ENCODE measurements around the gene GGA3.
"Not testable (repeated sequence)": the region's sequence is repeated elsewhere in the genome, so short reads cannot be mapped to it uniquely, and the experiment has no call there.

GGA3 gene

DNA sequence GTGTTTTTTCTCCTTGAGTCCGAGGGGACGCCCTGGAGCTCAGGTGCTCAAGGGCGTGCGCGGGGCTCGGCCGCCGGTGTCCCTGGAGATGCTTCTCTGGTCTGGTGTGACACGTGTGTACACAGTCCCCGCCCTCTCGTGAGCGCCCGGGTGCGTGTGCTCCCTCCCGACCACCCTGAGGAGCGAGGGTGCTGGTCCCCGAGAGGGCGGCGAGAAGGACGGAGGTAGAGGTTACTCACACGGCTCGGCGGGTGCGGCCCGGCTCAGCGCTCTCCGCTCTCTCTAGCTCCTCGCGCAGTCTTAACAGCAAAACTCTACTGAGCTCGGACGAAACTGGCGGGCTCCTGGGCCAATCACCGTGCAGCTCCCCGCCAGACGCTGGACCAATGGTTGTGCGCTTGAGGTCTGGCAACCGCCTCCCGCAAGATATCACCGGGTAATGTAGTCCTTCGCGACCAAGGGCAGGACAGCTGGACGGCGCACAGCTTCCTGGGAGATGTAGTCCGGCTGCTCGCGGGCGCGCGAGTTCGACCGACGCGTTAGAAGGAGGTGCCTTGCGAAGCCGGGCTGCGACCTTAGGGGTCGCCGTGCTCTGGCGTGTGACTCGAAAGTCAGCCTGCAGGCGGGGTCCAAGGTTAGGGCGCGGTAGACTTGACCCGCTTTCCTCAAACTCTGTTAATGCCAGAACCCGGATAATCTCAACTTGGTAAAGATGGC is 27.9 kb upstream of the GGA3 start, which contains the start of gene SLC25A19:
TSS of gene SLC25A19 (minus strand) at position 319 of the 717 bp plus-strand sequence. CDS start 2,669 bp downstream, outside the sequence.
- Histone ChIP-seq H3K9me3 (ENCODE audit: control insufficient read depth, insufficient read depth, low read length) (no peaks in the 10 kb centered on the region), H3K9ac (ENCODE audit: low read depth, low read length) (peak within 1 kb of the TSS; percentile 87), H3K4me1 (ENCODE audit: control insufficient read depth, insufficient read depth, low read length) (no peaks in the 10 kb centered on the region), H3K27me3 (ENCODE audit: control insufficient read depth, insufficient read depth, low read length) (no peaks in the 10 kb centered on the region), H3K36me3 (ENCODE audit: control insufficient read depth, insufficient read depth, low read length) (peaks cover 9% of the 10 kb centered on the region), H3K4me3 (ENCODE audit: low read depth, low read length) (peak within 1 kb of the TSS; percentile 94)

DNA sequence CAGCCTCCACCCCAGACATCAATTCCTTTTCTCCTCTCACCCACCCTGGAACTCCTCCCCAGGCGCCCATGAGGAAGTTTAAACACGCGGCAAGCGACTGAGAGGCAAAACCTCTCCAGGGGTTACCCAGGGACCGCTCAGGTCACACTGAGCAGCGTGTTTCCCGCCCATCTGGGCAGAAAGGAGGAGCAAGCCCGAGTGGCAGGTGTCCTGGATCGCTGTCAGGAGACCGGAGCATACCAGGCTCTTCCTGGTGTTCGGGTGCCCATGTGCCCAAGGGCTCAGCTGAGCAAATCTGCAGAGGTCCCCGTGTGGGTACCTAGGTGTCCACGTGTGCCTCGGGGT is 27.3 kb upstream of the GGA3 start:
- H3K9me3 ChIP-seq (ENCODE audit: control insufficient read depth, insufficient read depth, low read length): no peaks in the 10 kb centered on the region
- peak overlapping the region; percentile 87 for H3K9ac ChIP-seq (ENCODE audit: low read depth, low read length)
- H3K27me3 ChIP-seq (ENCODE audit: control insufficient read depth, insufficient read depth, low read length): no peaks in the 10 kb centered on the region
- peaks cover 9% of the 10 kb centered on the region for H3K36me3 ChIP-seq (ENCODE audit: control insufficient read depth, insufficient read depth, low read length)
- H3K4me3 ChIP-seq (ENCODE audit: low read depth, low read length): peak overlapping the region; percentile 94
- no peaks in the 10 kb centered on the region for H3K4me1 ChIP-seq (ENCODE audit: control insufficient read depth, insufficient read depth, low read length)

DNA sequence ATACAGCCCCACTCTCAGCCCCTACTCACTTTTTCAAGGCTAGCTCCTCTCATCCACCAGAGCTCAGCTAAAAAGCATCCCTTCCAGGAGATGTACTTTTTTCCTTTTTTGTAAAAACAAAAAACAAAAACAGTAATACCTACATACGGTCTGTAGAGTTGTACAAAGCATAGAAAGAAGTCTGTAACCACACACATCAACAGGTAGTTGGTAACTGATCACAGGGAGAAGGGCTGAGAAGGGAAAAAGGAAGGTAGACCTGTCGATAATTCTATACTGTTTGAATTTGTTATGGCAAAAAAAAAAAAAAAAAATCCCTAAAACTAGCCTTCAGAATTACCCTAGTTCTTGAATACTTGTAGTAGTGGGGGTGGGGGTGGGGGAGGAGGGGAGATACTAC is 27.0 kb upstream of the GGA3 start:
- H3K4me3 ChIP-seq (ENCODE audit: low read depth, low read length): peak overlapping the region; percentile 94
- no peak overlapping the region for H3K9ac ChIP-seq (ENCODE audit: low read depth, low read length)
- H3K4me1 ChIP-seq (ENCODE audit: control insufficient read depth, insufficient read depth, low read length): no peaks in the 10 kb centered on the region
- H3K9me3 ChIP-seq (ENCODE audit: control insufficient read depth, insufficient read depth, low read length): no peaks in the 10 kb centered on the region
- H3K27me3 ChIP-seq (ENCODE audit: control insufficient read depth, insufficient read depth, low read length): no peaks in the 10 kb centered on the region
- H3K36me3 ChIP-seq (ENCODE audit: control insufficient read depth, insufficient read depth, low read length): peaks cover 9% of the 10 kb centered on the region

DNA sequence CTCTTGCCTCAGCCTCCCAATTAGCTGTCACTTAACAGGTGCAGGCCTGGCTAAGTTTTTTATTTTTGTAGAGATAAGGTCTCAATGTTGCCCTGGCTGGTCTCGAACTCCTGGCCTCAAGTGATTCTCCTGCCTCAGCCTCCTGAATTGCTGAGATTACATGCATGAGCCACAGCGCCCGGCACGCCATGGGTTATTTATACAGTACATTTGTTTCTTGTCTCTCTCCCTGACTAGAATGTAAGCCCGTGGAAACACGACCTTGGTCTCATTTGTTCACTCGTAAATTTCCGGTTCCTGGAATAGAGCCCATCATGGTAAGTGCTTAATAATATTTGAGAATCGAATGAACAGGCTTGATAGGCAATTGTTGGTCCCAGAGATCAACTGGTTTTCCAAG is 25.8 kb upstream of the GGA3 start:
- Histone ChIP-seq H3K27me3 (ENCODE audit: control insufficient read depth, insufficient read depth, low read length) (no peaks in the 10 kb centered on the region), H3K9me3 (ENCODE audit: control insufficient read depth, insufficient read depth, low read length) (no peaks in the 10 kb centered on the region), H3K4me1 (ENCODE audit: control insufficient read depth, insufficient read depth, low read length) (no peaks in the 10 kb centered on the region), H3K36me3 (ENCODE audit: control insufficient read depth, insufficient read depth, low read length) (peaks cover 11% of the 10 kb centered on the region), H3K4me3 (ENCODE audit: low read depth, low read length) (no peak overlapping the region), H3K9ac (ENCODE audit: low read depth, low read length) (no peak overlapping the region)

DNA sequence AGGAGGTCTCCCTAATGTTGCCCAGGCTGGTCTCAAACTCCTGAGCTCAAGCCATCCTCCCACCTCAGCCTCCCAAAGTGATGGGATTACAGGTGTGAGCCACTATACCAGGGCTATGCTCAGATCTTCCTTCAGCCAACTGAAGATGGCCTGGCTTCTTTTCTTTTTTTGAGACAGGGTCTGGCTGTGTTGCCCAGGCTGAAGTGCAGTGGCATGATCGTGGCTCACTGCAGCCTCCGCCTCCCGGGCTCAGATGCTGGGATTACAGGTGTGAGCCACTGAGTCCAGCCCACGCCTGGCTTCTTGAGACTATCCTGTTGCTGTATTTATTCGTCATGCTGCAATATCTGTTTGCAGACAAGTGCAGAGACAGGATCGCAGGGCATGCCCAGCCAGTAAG is 23.7 kb upstream of the GGA3 start:
- no peak overlapping the region for H3K9ac ChIP-seq (ENCODE audit: low read depth, low read length)
- no peak overlapping the region for H3K4me3 ChIP-seq (ENCODE audit: low read depth, low read length)
- H3K9me3 ChIP-seq (ENCODE audit: control insufficient read depth, insufficient read depth, low read length): no peaks in the 10 kb centered on the region
- H3K4me1 ChIP-seq (ENCODE audit: control insufficient read depth, insufficient read depth, low read length): no peaks in the 10 kb centered on the region
- no peaks in the 10 kb centered on the region for H3K27me3 ChIP-seq (ENCODE audit: control insufficient read depth, insufficient read depth, low read length)
- peaks cover 17% of the 10 kb centered on the region for H3K36me3 ChIP-seq (ENCODE audit: control insufficient read depth, insufficient read depth, low read length)

DNA sequence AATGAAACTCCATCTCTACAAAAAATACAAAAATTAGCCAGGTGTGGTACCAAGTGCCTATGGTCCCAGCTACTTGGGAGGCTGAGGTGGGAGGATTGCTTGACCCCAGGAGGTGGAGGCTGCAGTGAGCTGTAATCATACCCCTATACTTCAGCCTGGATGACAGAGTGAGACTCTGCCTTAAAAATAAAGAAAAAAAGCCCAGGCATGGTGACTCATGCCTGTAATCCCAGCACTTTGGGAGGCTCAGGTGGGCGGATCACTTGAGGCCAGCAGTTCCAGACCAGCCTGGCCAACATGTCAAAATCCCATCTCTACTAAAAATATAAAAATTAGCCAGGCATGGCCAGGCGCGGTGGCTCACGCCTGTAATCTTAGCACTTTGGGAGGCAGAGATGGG is 18.8 kb upstream of the GGA3 start:
- H3K4me1 ChIP-seq (ENCODE audit: control insufficient read depth, insufficient read depth, low read length); H3K27me3 ChIP-seq (ENCODE audit: control insufficient read depth, insufficient read depth, low read length); H3K9me3 ChIP-seq (ENCODE audit: control insufficient read depth, insufficient read depth, low read length); H3K4me3 ChIP-seq (ENCODE audit: low read depth, low read length); H3K9ac ChIP-seq (ENCODE audit: low read depth, low read length): not testable (repeated sequence)
- H3K36me3 ChIP-seq (ENCODE audit: control insufficient read depth, insufficient read depth, low read length): peaks cover 18% of the 10 kb centered on the region

DNA sequence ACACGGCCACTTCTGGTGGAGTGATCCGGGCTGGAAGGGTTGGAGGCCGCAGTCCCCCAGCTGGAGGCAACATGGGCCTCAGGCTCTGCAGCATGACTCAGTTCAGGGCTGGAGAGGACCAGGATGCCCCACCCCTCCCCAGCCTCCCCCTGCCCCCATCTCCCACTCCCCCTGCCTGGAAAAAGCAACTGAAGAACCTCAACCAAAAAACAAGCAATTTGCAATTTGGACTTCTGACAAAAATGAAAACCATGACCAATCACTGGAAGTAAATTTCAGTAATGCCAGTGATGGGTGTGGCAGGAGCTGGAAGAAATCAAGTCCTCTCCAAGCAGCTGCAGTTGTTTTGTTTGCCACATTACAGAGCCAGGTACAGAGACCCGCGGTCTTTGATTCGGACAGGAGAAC is 16.3 kb upstream of the GGA3 start:
- Histone ChIP-seq H3K9me3 (ENCODE audit: control insufficient read depth, insufficient read depth, low read length) (no peaks in the 10 kb centered on the region), H3K36me3 (ENCODE audit: control insufficient read depth, insufficient read depth, low read length) (peaks cover 22% of the 10 kb centered on the region), H3K4me3 (ENCODE audit: low read depth, low read length) (no peak overlapping the region), H3K9ac (ENCODE audit: low read depth, low read length) (no peak overlapping the region), H3K27me3 (ENCODE audit: control insufficient read depth, insufficient read depth, low read length) (no peaks in the 10 kb centered on the region), H3K4me1 (ENCODE audit: control insufficient read depth, insufficient read depth, low read length) (no peaks in the 10 kb centered on the region)

DNA sequence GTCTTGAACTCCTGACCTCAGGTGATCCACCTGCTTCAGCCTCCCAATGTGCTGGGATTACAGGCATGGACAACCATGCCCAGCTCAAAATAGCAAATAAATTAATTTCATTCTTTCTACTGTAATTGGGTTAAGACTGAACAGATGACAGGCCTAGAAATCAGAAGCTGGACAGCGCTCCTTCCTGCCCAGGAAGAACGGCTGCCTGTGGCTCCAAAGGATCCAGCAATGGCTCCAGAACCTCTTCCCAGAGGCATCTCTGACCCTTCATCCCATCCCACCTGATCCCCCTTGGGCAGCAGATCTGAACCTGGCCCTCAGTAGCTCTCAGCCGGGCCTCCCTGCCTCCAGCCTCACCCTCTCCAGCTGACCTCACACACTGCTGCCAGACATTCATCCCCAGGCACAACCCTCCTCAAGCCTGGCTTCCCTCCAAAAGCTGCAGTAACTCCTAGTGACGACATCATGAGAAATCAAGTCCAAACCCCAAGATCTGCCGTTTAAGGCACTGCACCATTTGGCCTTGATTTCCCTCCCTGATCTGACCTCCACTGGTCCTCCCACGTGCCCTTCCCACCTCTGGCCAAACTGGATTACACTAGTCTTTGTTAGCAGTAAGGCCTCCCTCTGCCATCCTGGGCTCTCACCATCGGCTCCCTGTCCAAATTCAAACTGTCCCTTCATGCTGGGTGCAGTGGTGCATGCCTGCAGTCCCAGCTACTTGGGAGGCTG is 12.7 kb upstream of the GGA3 start:
- Histone ChIP-seq H3K27me3 (ENCODE audit: control insufficient read depth, insufficient read depth, low read length) (no peaks in the 10 kb centered on the region), H3K36me3 (ENCODE audit: control insufficient read depth, insufficient read depth, low read length) (peaks cover 17% of the 10 kb centered on the region), H3K4me1 (ENCODE audit: control insufficient read depth, insufficient read depth, low read length) (peaks cover 2% of the 10 kb centered on the region), H3K9ac (ENCODE audit: low read depth, low read length) (no peak overlapping the region), H3K4me3 (ENCODE audit: low read depth, low read length) (no peak overlapping the region), H3K9me3 (ENCODE audit: control insufficient read depth, insufficient read depth, low read length) (no peaks in the 10 kb centered on the region)

DNA sequence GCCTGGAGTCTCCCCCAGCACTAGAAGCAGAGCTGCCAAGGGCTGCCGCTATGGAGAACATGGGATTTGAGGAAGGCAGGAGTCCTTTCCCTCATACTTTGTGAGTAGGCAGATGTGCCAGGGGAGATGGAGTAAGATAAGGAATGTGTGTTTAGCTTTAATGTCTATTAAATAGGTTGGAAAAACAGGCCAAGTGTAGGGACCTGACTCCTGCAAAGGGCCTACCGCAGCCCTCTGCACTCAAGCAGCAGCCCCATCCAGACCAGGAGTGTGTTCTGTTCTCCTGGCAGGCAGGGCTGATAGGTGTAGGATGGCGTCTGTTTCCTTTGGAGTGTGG is 11.4 kb upstream of the GGA3 start:
- peaks cover 5% of the 10 kb centered on the region for H3K4me1 ChIP-seq (ENCODE audit: control insufficient read depth, insufficient read depth, low read length)
- no peak overlapping the region for H3K4me3 ChIP-seq (ENCODE audit: low read depth, low read length)
- H3K36me3 ChIP-seq (ENCODE audit: control insufficient read depth, insufficient read depth, low read length): peaks cover 12% of the 10 kb centered on the region
- no peaks in the 10 kb centered on the region for H3K27me3 ChIP-seq (ENCODE audit: control insufficient read depth, insufficient read depth, low read length)
- H3K9me3 ChIP-seq (ENCODE audit: control insufficient read depth, insufficient read depth, low read length): no peaks in the 10 kb centered on the region
- H3K9ac ChIP-seq (ENCODE audit: low read depth, low read length): no peak overlapping the region

DNA sequence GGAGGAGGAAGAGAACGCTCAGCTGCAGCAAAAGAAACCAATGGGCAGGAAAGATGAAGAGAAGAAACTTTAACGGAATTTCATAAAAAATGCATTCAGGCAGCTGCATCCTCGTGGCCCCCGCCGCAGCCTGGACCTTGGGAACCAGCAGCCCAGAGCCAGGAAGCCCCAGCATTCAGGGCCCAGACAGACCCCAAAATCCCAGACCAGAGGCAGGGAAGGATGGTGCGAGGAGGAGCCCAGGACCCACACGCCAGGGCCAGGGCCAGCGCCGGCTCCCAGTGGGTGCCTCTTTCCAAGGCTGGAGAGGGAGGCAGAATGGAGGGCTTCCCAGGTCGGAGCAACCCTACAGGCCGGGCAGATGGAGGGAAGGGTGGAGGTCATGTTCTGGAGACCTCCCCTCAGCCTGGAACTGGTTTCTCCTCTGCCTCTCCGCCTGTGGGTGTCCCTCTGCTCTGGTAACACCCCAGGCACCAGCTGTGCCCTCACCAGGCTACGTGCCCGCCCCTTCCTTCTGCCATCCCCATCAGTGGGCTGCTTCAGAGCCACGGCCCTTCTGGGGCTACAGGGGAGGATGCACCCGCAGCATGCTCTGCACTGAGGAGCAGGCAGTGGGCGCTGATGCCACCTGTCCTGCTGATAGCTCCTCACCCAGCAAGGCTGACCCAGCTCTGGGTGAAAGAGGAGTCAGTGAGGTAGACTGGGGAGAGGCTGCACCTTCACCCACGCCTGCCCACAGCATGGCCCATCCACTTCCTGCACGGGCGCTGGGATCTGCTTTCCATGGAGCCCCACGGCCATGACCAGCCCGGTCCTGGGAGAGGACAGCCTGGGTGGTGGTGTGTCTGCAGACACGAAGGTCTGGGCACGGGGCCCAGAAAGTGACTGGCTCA is 10.8 kb upstream of the GGA3 start:
- Histone ChIP-seq H3K27me3 (ENCODE audit: control insufficient read depth, insufficient read depth, low read length) (no peaks in the 10 kb centered on the region), H3K9me3 (ENCODE audit: control insufficient read depth, insufficient read depth, low read length) (no peaks in the 10 kb centered on the region), H3K36me3 (ENCODE audit: control insufficient read depth, insufficient read depth, low read length) (peaks cover 9% of the 10 kb centered on the region), H3K4me1 (ENCODE audit: control insufficient read depth, insufficient read depth, low read length) (peaks cover 8% of the 10 kb centered on the region), H3K9ac (ENCODE audit: low read depth, low read length) (peak overlapping the region; percentile 66), H3K4me3 (ENCODE audit: low read depth, low read length) (peak overlapping the region; percentile 67)

DNA sequence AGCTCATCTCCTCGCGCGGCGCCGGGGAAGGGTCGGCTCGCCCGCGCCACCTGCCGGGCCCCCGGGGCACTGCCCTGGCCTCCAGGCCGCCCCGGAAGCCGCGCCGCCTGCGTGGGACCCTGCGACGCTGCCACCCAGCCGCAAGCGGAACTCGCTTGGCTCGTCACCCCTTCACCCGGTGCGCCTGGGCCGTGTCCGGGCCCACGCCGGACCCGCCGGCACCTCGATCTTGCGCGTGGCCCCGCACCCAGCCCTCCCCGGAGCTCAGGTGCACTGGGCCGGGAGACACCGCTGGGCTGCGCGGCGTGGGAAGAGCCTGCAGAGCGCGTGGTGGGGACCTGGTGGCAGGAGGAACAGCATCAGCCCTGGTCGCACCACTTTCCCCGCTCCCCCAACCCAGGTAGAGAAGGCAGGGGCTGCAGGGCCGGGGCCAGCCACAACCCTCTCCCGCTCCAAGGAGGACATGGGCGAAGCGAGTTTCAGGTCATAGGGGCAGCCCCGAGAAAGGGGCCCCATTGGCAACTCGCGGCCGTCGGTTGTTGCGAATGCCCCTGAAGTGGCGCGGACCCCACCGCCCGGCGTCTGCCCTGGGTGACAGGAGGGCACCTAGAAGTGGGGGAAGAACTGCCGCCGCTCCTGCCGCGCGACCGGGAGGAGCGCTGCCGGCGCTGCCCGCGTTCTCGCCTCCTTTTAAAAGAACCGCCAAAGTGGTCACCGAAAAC is 10.0 kb upstream of the GGA3 start:
- Histone ChIP-seq H3K36me3 (ENCODE audit: control insufficient read depth, insufficient read depth, low read length) (peaks cover 15% of the 10 kb centered on the region), H3K4me3 (ENCODE audit: low read depth, low read length) (peak overlapping the region; percentile 67)

More for the DNA sequence above, 10.0 kb upstream of the GGA3 start:
- H3K27me3 ChIP-seq (ENCODE audit: control insufficient read depth, insufficient read depth, low read length): no peaks in the 10 kb centered on the region
- peaks cover 8% of the 10 kb centered on the region for H3K4me1 ChIP-seq (ENCODE audit: control insufficient read depth, insufficient read depth, low read length)
- peak overlapping the region; percentile 66 for H3K9ac ChIP-seq (ENCODE audit: low read depth, low read length)
- H3K9me3 ChIP-seq (ENCODE audit: control insufficient read depth, insufficient read depth, low read length): no peaks in the 10 kb centered on the region

Data from iPS-15b (cell line).